H1 (cell line): ENCODE results near the gene INO80C. TPM values are rescaled to one million over a fixed set of nuclear protein-coding genes. Genes with fewer than 3 reads are reported as not detected.

Experiments
- CTCF ChIA-PET: fragments of 300-600 bp; sonication (Branson Sonifier 250); formaldehyde crosslinking; loops from one replicate; lab custom pipeline; 2021; ENCODE audit not compliant: partially characterized antibody; lab: Charles Lee
- POLR2A ChIA-PET: fragments of 300-600 bp; sonication (Branson Sonifier 250); formaldehyde crosslinking; loops from one replicate; lab custom pipeline; 2021; ENCODE audit warnings: inconsistent platforms; ENCODE audit not compliant: partially characterized antibody; lab: Charles Lee
- DNase-seq, 2 experiments: peaks; one replicate each; pipeline versions ENCODE4 v3.0.0 to v3.0.0-alpha.2; 2010 to 2022; ENCODE audit warnings: low spot score in 2 of 2, low read depth in 1 of 2, mixed read lengths in 1 of 2
- FAIRE-seq: peaks from 2 replicates; lab custom pipeline; 2011; peaks lifted over from hg19 to GRCh38; lab: Jason Lieb, UNC
- H2AFZ ChIP-seq: 2 replicates; pipeline ENCODE4 v1.8.1; 2012; ENCODE audit warnings: low read length, inconsistent platforms
- H2AK5ac ChIP-seq: 2 replicates; pipeline ENCODE4 v1.6.1; 2013; ENCODE audit warnings: low read depth, low read length
- H2BK120ac ChIP-seq: replicated peaks from 2 replicates; pipeline ENCODE3; 2013; ENCODE audit warnings: low read depth, low read length, inconsistent platforms
- H2BK12ac ChIP-seq: 2 replicates; pipeline ENCODE4 v1.6.1; 2013; ENCODE audit warnings: low read depth, low read length
- H2BK15ac ChIP-seq: 2 replicates; pipeline ENCODE4 v1.6.1; 2013; ENCODE audit warnings: low read length
- H2BK20ac ChIP-seq: 2 replicates; pipeline ENCODE4 v1.6.1; 2013; ENCODE audit warnings: low read length
- H2BK5ac ChIP-seq: 2 replicates; pipeline ENCODE4 v1.6.1; 2013; ENCODE audit warnings: low read depth, low read length
- H3K14ac ChIP-seq: 2 replicates; pipeline ENCODE4 v1.6.1; 2013; ENCODE audit warnings: inconsistent platforms; ENCODE audit not compliant: insufficient read length
- H3K18ac ChIP-seq: 2 replicates; pipeline ENCODE4 v1.6.1; 2013; ENCODE audit warnings: low read length; ENCODE audit errors: extremely low read depth
- H3K23ac ChIP-seq: 2 replicates; pipeline ENCODE4 v1.6.1; 2013; ENCODE audit warnings: inconsistent platforms; ENCODE audit not compliant: insufficient read length
- H3K23me2 ChIP-seq: 2 replicates; pipeline ENCODE4 v1.6.1; 2013; ENCODE audit warnings: low read depth, low read length
- H3K27ac ChIP-seq: 2 replicates; pipeline ENCODE4 v1.6.1; 2011; ENCODE audit warnings: low read depth, low read length, inconsistent platforms
- H3K27me3 ChIP-seq, 4 experiments: replicated peaks in 1 of 4; 1 replicate in 1 of 4; 2 replicates in 3 of 4; pipeline versions ENCODE4 v1.6.1 to v1.8.1; 2011 to 2013; ENCODE audit warnings: low read length in 3 of 4, mild to moderate bottlenecking in 3 of 4, inconsistent platforms in 2 of 4, mixed read lengths in 2 of 4, moderate library complexity in 1 of 4; ENCODE audit not compliant: control insufficient read depth in 3 of 4, insufficient read depth in 3 of 4; ENCODE audit errors: extremely low read depth in 1 of 4
- H3K36me3 ChIP-seq, 4 experiments: 2 replicates each; pipeline versions ENCODE4 v1.6.1 to v1.8.1; 2011 to 2013; ENCODE audit warnings: mild to moderate bottlenecking in 4 of 4, low read length in 3 of 4, moderate library complexity in 2 of 4, control low read depth in 1 of 4, inconsistent platforms in 1 of 4; ENCODE audit not compliant: insufficient read depth in 4 of 4, control insufficient read depth in 2 of 4
- H3K4ac ChIP-seq: replicated peaks from 2 replicates; pipeline ENCODE3; 2013; ENCODE audit warnings: low read length, low read depth, mixed read lengths, inconsistent platforms; ENCODE audit not compliant: insufficient read length
- H3K4me1 ChIP-seq, 4 experiments: replicated peaks in 1 of 4; 1 replicate in 1 of 4; 2 replicates in 3 of 4; pipeline versions ENCODE4 v1.6.1 to v1.8.1; 2011 to 2013; ENCODE audit warnings: low read length in 3 of 4, inconsistent platforms in 2 of 4, mixed read lengths in 1 of 4; ENCODE audit not compliant: insufficient read depth in 4 of 4, control insufficient read depth in 3 of 4
- H3K4me2 ChIP-seq, 2 experiments: 2 replicates each; pipeline versions ENCODE4 v1.6.1 to v1.8.1; 2011 to 2013; ENCODE audit warnings: low read depth in 2 of 2, low read length in 2 of 2, control low read depth in 1 of 2, inconsistent platforms in 1 of 2, mild to moderate bottlenecking in 1 of 2; ENCODE audit not compliant: insufficient read depth in 1 of 2
- H3K4me3 ChIP-seq, 4 experiments: fragments of 200-600, 300-600 bp in 1 of 4; sonication (generic), shearing (Covaris generic), sonication (Bioruptor Twin) in 1 of 4; 2 replicates each; pipeline versions ENCODE4 v1.5.1 to v1.8.1; 2011 to 2016; ENCODE audit warnings: low read length in 4 of 4, low read depth in 3 of 4, control low read depth in 2 of 4, inconsistent platforms in 2 of 4, mild to moderate bottlenecking in 2 of 4, mixed read lengths in 1 of 4, moderate library complexity in 1 of 4; ENCODE audit not compliant: insufficient read depth in 2 of 4; ENCODE audit errors: extremely low read depth in 1 of 4
- H3K56ac ChIP-seq: replicated peaks from 2 replicates; pipeline ENCODE3; 2013; ENCODE audit warnings: low read depth, mild to moderate bottlenecking, mixed read lengths, low read length, inconsistent platforms; ENCODE audit not compliant: insufficient read length
- H3K79me1 ChIP-seq: 2 replicates; pipeline ENCODE4 v1.6.1; 2013; ENCODE audit warnings: low read depth, low read length, control low read depth
- H3K79me2 ChIP-seq, 2 experiments: 2 replicates each; pipeline versions ENCODE4 v1.6.1 to v1.8.1; 2012 to 2013; ENCODE audit warnings: low read length in 2 of 2, mild to moderate bottlenecking in 2 of 2, inconsistent platforms in 1 of 2; ENCODE audit not compliant: insufficient read depth in 2 of 2, control insufficient read depth in 1 of 2
- H3K9ac ChIP-seq, 4 experiments: replicated peaks in 1 of 4; 1 replicate in 1 of 4; 2 replicates in 3 of 4; pipeline versions ENCODE4 v1.6.1 to v1.8.1; 2011 to 2013; ENCODE audit warnings: low read depth in 3 of 4, low read length in 3 of 4, control low read depth in 2 of 4, mild to moderate bottlenecking in 2 of 4, moderate library complexity in 2 of 4, inconsistent platforms in 1 of 4; ENCODE audit errors: extremely low read depth in 1 of 4
- H3K9me3 ChIP-seq, 2 experiments: 2 replicates each; pipeline versions ENCODE4 v1.6.1 to v1.8.1; 2012 to 2013; ENCODE audit warnings: mild to moderate bottlenecking in 2 of 2, moderate library complexity in 2 of 2, control low read depth in 1 of 2, inconsistent platforms in 1 of 2, low read depth in 1 of 2, low read length in 1 of 2, mixed read lengths in 1 of 2; ENCODE audit not compliant: insufficient read depth in 2 of 2
- H4K20me1 ChIP-seq, 2 experiments: replicated peaks in 1 of 2; 2 replicates each; pipeline versions ENCODE3 to v1.8.1; 2011 to 2013; ENCODE audit warnings: inconsistent platforms in 2 of 2, low read length in 2 of 2, mild to moderate bottlenecking in 1 of 2; ENCODE audit not compliant: insufficient read depth in 2 of 2, control insufficient read depth in 1 of 2
- H4K5ac ChIP-seq: 2 replicates; pipeline ENCODE4 v1.6.1; 2013; ENCODE audit warnings: low read length, low read depth, mixed read lengths, inconsistent platforms; ENCODE audit not compliant: insufficient read length
- H4K8ac ChIP-seq: 2 replicates; pipeline ENCODE4 v1.8.0; 2013; ENCODE audit warnings: mild to moderate bottlenecking, moderate library complexity, low read length, inconsistent platforms; ENCODE audit not compliant: insufficient read depth; ENCODE audit errors: extremely low read depth
- H4K91ac ChIP-seq: replicated peaks from 2 replicates; pipeline ENCODE3; 2013; ENCODE audit warnings: low read length, mixed read lengths, inconsistent platforms; ENCODE audit not compliant: insufficient read length
- CBX8 ChIP-seq: fragments of 300-800, 300-1000 bp; sonication (generic); IDR thresholded peaks from 2 replicates; pipeline ENCODE4 v1.7.1; 2016; ENCODE audit warnings: low read depth, low read length, borderline replicate concordance
- JUN ChIP-seq: IDR thresholded peaks from 2 replicates; pipeline ENCODE4 v1.6.1; 2011; ENCODE audit warnings: low read depth, mild to moderate bottlenecking, improper control_type of control experiment, low read length
- KDM1A ChIP-seq: fragments of 200-600, 300-600 bp; sonication (generic); IDR thresholded peaks from 2 replicates; pipeline ENCODE4 v1.7.1; 2016; ENCODE audit warnings: mild to moderate bottlenecking, low read length, borderline replicate concordance
- PHF8 ChIP-seq: fragments of 200-600 bp; sonication (generic); conservative IDR thresholded peaks from 2 replicates; pipeline ENCODE4 v1.7.1; 2012; ENCODE audit warnings: low read depth, mild to moderate bottlenecking, inconsistent platforms, low read length, moderate library complexity
- POLR2A ChIP-seq, 2 experiments: IDR thresholded peaks; 1 replicate in 1 of 2; 2 replicates in 1 of 2; pipeline ENCODE4 v1.6.1; 2011; ENCODE audit warnings: low read depth in 2 of 2, low read length in 2 of 2, mild to moderate bottlenecking in 2 of 2; ENCODE audit errors: control extremely low read depth in 1 of 2
- RAD21 ChIP-seq, 2 experiments: IDR thresholded peaks in 1 of 2; conservative IDR thresholded peaks in 1 of 2; 2 replicates each; pipeline ENCODE4 v1.6.1; 2011; ENCODE audit warnings: low read depth in 2 of 2, low read length in 2 of 2, improper control_type of control experiment in 1 of 2, inconsistent platforms in 1 of 2, mild to moderate bottlenecking in 1 of 2, moderate library complexity in 1 of 2
- RBBP5 ChIP-seq: IDR thresholded peaks from 2 replicates; pipeline ENCODE4 v1.7.1; 2012; ENCODE audit warnings: low read depth, mild to moderate bottlenecking, inconsistent platforms, low read length, moderate library complexity, borderline replicate concordance
- RXRA ChIP-seq: IDR thresholded peaks from 2 replicates; pipeline ENCODE4 v1.6.1; 2011; ENCODE audit warnings: low read depth, mild to moderate bottlenecking, low read length, moderate library complexity; ENCODE audit not compliant: insufficient read depth
- TCF12 ChIP-seq: IDR thresholded peaks from 2 replicates; pipeline ENCODE4 v1.6.1; 2011; ENCODE audit warnings: low read depth, mild to moderate bottlenecking, low read length
- TEAD4 ChIP-seq: IDR thresholded peaks from 2 replicates; pipeline ENCODE4 v1.6.1; 2012; ENCODE audit warnings: low read depth, low read length, inconsistent platforms, mixed read lengths
- USF2 ChIP-seq: IDR thresholded peaks from 2 replicates; pipeline ENCODE4 v1.6.1; 2011; ENCODE audit warnings: low read length, improper control_type of control experiment
- ZNF274 ChIP-seq: IDR thresholded peaks from 2 replicates; pipeline ENCODE4 v1.7.0; 2012; ENCODE audit warnings: low read length, borderline replicate concordance; ENCODE audit errors: extremely low read depth
- WGBS, 2 experiments: shearing (Covaris generic) in 1 of 2; methylation state at CpG; one replicate each; pipeline versions ENCODE4 v1.1.6 to v1.1.7; 2013 to 2015; ENCODE audit warnings: low lambda C conversion rate in 2 of 2, mixed read lengths in 2 of 2, inconsistent platforms in 1 of 2, low coverage in 1 of 2, missing lambda C conversion rate in 1 of 2; ENCODE audit not compliant: insufficient replicate concordance in 2 of 2, insufficient coverage in 1 of 2, insufficient read length in 1 of 2; ENCODE audit errors: extremely low coverage in 1 of 2, missing lambda C conversion rate in 1 of 2; 5-methylcytosine and 5-hydroxymethylcytosine counted together
- polyA plus RNA-seq, 7 experiments: library from polyadenylated mRNA; depleted of rRNA in 3 of 7; stranded (reverse) in 5 of 7; unstranded in 2 of 7; fragments of >200 nt in 5 of 7; fragments of 200-250 nt in 2 of 7; gene quantifications; 1 replicate in 5 of 7; 2 replicates in 1 of 7; 4 replicates in 1 of 7; pipeline versions ENCODE4 v1.2.1 to v1.2.3, GENCODE V29; 2011 to 2013; ENCODE audit warnings: missing spikeins in 2 of 7, mixed read lengths in 2 of 7
- total RNA-seq: library from RNA; stranded (reverse); fragmentation: NEBNext Ultra II Directional; extraction: Animal tissue kit (Norgen Biotek cat#: 25700); gene quantifications from 2 replicates; pipeline ENCODE4 v1.2.1, GENCODE V29; 2021

Gene INO80C
- total and polyA plus RNA-seq, 2 of the 8 experiments (the other 6 are each of a cell fraction or from before 2014, with no cell fraction given) = 30.1 to 48.9 TPM

- no peak overlapping the region for H2BK5ac ChIP-seq
- no peak for TF ChIP-seq RXRA
- no peak for TF ChIP-seq RBBP5
- TF ChIP-seq TCF12 = no peak
- no peak for TF ChIP-seq TEAD4
- TF ChIP-seq ZNF274 = no peak
- TF ChIP-seq PHF8 = no peak
- no peak for TF ChIP-seq USF2
- TF ChIP-seq KDM1A = no peak
- no peak for TF ChIP-seq CBX8
- TF ChIP-seq JUN = no peak
- TF ChIP-seq POLR2A (IDR thresholded peaks at IDR 0.05; ENCODE audit: control extremely low read depth in 1 of 2, low read depth in 2 of 2, low read length in 2 of 2) = no peak
- TF ChIP-seq RAD21 (IDR thresholded peaks at IDR 0.05 in 1 of 2, conservative IDR thresholded peaks at IDR 0.05 in 1 of 2; ENCODE audit: low read depth in 2 of 2, low read length in 2 of 2) = no peak
- TF ChIP-seq, all 59 proteins: peak for 0
- ChIA-PET CTCF (no interaction called here), POLR2A (no interaction called here)
- Histone ChIP-seq H3K27ac (no peak overlapping the region), H3K79me2 (no peaks in the 10 kb centered on the region), H3K4me3 (no peak overlapping the region), H3K23me2 (no peaks in the 10 kb centered on the region), H3K56ac (no peak overlapping the region), H3K23ac (no peak overlapping the region), H3K4ac (no peak overlapping the region), H4K8ac (no peak overlapping the region), H2BK120ac (no peak overlapping the region), H2BK20ac (no peak overlapping the region), H3K36me3 (no peaks in the 10 kb centered on the region), H3K9me3 (no peaks in the 10 kb centered on the region), H2BK12ac (no peak overlapping the region), H3K18ac (no peak overlapping the region), H3K79me1 (no peaks in the 10 kb centered on the region), H2AFZ (no peak overlapping the region), H4K5ac (no peak overlapping the region), H3K27me3 (no peaks in the 10 kb centered on the region), H2AK5ac (no peak overlapping the region), H3K4me2 (no peak overlapping the region), H3K4me1 (no peaks in the 10 kb centered on the region), H3K14ac (no peak overlapping the region), H2BK15ac (no peak overlapping the region), H4K91ac (no peak overlapping the region), H4K20me1 (no peaks in the 10 kb centered on the region), H3K9ac (no peak overlapping the region)
- WGBS, 2 experiments = 73% methylated on average over 4 of the region's 4 CpGs; no CpG with 5 or more reads in 1 of the 2 experiments
- FAIRE-seq (no peak), DNase-seq (no peak)
Observed at GRCh38 chr18:35430721-35431373, 66.9 kb downstream of the INO80C start.
